SW 1271 (cell line): ENCODE measurements around the gene E2F1.

Experiments
- DNase-seq, 2 experiments: peaks; one replicate each; lab custom pipeline; 2025; lab: John Stamatoyannopoulos, UW

E2F1 gene

DNA sequence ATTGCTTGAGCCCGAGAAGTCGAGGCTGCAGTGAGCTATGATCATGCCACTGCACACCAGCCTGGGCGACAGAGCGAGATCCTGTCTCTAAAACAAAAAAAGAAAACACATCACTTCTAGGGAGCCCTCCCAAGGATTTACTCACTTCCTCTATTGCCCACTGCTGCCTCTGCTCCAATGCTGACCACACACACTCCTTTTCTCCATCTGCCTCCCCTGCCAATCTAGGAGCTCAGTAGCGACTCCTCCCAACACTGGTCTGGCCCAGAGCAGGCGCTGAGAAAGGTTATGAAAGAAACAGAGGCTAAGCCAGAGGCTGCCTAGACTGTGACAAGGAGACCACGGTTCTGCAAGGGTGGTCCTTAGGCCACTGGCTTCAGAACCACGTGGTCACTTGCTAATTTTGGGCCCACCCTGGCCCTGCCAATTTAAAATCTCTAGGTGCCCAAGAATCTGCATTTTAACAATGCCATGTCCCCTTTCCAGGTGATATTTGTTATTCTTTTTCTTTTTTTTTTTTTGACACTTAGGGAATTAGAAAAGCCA, 1.3 kb upstream of the E2F1 start:
- DNase-seq: no peak

DNA sequence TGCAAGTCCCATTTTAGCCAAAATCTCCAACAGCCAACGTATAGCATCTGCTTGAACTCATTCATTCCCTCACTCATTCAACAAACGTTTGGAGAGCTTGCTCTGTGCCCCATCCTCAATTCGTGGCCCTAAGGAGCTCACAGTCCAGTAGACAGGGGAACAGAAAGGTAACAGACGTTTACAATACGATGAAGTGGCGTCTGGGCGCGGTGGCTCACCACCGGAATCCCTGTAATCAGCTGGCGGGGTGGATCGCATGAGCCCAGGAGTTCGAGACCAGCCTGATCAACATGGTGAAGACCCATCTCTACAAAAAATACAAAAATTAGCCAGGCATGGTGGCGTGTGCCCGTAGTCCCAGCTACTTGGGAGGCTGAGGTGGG, 790 bp upstream of the E2F1 start:
- no peak for DNase-seq

DNA sequence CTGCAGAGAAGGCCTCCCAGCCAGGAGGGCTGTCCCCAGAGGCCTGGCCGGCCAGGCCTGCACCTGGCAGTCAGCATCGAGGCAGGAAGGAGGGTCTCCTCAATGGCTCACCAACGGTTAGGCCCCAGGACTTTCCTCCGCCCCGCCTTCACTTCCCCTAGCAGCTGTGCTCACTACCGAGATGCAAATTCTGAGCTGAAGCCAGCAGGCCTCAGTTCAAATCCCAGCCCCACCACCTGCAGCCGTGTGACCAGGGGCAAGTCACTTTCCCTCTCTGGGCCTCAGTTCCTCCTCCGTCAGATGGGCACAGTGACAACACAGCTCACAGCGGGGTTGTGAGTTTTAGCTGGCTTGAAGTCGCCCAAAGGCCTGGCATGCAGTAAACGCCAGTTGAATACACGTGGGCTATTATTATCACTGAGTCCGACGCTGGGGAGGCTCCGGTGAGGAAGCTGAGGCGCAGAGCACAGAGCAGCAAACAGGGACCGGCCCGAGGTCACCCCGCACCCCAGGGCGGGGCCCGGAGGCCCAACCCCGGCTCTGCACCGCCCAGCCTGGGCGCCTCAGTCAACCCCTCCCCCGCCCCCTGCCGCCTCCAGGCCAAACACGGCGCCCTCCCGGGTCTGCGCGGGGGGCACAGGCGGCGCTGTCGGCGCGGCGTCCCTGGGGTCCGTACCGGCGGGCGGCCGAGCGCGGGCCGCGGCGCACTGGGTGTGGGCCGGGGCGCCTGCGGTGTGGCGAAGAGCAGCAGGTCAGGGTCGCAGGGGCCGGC, 671 bp downstream of the E2F1 start:
- DNase-seq: peak; percentile 61 to 67

DNA sequence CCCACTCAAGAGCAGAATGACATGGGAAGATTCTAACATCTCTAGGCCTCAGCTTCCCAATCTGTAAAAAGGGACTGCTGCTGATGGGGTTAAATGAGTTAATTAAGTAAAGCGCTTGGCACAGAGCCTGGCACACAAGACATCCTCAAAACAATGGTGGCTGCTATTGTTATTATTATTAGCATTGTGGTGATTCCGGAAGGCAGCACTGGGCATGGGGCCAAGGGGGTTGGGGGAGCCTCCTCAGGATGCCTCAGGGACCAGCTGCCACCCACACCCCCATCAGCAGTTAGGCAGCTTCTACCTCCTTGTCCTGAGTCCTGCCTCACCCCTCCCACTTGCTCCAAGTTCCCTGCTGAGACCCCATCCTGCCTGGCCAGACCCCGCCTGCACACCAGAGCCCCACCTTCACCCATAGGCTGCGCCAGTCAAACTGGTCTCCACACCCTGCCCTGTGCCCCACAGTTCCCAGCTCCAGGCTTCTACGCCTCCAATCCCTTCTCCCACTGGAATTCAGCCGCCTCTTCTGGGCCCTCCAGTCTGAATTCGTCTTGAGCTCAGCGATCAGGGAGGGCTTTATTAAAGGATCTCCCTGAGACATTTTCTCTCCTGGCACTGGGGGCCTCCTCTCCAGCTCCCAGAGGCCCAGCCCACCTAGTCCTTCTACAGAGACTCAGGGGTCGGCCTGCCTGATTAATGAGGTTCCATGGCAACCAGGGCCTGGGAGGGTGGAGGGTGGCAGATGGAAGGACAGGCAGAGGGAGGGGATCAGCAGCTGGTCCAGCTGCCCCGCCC, 1.5 kb downstream of the E2F1 start:
- DNase-seq: no peak

DNA sequence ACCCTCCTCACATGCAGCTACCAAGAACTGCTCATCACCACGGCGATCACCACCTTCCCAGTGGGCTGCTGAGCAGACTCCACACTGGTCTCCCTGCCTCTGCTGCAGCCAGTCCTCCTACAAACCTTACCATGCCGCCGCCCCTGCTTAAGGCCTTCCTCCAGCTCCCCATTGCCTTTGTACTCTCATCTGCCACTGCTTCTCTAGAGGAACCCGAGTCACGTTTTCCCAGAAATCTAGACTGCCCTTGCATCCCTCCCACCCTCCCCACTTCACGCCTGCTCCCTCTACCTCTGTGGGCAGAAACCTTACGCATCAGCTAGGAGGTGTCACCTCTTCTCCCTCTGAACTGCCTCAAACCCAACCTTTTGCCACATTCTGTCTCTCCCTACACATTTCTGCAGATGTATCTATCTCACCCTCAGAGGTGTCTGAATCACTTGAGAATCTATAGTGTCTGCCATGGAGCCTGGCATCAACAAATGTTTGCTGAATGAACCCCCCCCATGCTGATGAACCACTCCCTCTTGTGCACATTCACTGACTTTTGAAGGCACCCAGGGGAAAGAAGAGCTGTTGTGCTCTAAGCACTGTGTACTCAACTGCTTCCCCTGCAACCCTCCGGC, 4.3 kb downstream of the E2F1 start:
- DNase-seq: no peak

DNA sequence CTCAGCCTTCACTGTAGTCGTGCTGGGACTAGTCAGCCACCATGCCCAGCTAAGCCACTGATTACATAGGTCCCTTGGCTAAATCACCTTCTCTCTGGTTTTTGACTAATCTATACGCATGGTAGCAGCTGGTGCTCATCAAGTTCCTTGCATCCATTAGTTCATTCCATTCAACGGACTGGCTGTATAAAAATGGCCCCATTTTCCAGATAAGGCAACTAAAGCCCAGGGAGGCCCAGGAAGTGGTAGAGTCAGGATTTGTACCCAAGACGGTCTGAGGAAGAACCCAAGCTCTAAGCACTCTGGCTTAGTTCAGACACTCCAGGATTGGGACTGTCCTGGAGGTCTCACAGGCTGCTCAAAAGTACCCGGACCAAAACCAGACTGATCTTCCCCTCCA, 4.9 kb downstream of the E2F1 start:
- no peak for DNase-seq

DNA sequence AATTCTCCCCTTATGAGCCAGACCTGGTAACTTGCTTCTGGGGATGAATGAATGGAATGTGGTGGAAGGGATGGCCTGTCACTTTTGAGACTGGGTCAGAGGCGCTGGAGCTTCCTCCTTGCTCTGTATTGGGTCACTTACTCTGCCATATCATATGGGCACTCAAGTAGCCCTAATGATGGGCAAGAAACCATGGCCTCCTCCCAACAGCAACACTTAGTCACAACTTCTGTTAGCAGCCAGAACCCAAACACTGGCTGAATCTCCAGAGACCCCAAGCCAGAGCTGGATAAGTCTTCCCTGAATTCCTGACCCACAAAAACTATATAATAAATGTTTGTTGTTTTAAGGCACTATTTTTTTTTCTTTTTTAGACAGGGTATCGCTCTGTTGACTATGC, 5.5 kb downstream of the E2F1 start:
- DNase-seq: no peak

DNA sequence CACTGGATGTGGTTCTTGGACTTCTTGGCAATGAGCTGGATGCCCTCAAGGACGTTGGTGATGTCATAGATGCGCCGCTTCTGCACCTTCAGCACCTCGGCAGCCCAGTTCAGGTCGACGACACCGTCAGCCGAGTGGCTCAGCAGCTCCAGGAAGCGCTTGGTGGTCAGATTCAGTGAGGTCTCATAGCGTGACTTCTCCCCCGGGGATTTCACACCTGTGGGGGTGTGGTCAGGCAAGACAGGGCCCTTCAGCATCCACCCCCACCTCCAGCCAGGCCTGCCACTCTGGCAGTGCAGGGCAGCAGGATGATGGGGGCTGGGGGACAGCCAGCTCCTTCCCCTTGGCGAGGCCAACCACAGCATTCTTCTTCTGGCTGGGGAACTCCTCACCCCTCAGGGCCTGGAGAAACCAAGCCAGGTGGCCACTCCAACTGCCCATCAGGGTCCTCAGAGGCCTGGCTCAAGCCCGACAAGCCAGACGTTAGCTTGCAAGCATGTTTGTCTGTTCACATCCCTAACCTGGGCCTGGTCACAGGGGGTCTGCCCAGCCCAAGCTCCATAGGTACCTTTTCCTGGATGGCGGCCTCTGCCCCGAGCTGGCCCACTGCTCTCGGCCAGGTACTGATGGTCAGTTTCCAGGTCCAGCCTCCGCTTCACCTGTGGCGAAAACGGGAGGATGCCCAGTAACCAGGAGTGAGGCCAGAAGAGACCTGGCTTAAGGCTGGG, 6.3 kb downstream of the E2F1 start:
- DNase-seq: no peak

DNA sequence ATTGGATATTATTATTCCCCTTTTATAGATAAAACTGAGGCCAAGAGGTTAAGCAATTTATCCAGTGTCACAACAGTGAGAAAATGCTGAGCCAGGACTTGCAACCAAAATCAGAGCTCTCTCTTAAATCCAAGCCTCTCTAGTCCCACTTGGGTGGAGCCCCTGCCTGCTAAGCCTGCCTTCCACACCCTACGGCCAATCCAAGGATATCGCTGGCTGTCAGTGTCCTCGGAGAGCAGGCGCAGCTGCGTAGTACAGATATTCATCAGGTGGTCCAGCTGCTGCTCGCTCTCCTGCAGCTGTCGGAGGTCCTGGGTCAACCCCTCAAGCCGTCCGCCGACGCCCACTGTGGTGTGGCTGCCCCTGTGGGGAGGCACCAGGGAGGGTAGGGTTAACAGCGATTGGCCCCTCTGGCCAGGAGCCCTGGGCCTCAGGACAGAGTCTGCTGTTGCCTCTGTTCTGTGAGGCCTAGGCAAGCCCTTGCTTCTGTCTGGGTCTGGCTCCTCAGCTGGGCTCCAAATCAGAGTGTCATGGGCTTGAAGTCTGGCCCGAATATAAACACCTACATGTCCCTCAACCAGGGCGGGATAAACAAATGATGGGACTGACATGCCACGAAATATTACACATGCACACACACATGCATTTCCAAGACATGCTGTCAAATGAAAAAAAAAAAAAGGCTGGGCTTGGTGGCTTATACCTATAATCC, 8.0 kb downstream of the E2F1 start:
- no peak for DNase-seq

DNA sequence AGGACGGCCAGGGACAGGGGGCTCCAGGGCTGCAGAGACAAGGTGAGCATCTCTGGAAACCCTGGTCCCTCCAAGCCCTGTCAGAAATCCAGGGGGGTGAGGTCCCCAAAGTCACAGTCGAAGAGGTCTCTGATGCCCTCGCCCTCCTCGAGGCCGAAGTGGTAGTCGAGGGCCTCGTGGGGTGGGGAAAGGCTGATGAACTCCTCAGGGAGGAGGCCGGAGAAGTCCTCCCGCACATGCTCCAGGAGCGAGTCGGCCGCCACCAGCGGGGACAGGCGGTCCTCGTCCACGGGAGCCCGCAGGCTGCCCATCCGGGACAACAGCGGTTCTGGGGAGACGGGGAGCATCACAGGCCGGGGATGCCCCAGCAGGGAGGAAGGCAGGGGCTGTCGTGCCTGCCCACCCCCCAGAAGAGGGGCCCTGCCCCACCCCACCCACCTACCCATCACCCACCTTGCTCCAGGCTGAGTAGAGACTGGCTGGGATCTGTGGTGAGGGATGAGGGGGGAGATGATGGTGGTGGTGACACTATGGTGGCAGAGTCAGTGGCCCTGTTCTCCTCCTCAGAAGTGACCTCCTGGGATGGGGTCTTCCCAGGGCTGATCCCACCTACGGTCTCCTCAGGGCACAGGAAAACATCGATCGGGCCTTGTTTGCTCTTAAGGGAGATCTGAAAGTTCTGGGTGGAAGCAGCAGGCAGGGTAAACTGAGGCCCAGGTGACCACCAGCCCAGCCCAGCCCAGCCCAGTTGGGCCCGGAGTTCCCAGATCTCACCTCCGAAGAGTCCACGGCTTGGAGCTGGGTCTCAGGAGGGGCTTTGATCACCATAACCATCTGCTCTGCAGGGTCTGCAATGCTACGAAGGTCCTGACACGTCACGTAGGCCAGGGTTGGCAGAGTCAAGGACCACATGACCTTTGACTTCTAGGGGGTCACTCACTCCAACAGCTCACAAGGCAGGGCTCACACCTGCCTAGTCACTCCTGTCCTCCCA, 9.2 kb downstream of the E2F1 start:
- DNase-seq: no peak

DNA sequence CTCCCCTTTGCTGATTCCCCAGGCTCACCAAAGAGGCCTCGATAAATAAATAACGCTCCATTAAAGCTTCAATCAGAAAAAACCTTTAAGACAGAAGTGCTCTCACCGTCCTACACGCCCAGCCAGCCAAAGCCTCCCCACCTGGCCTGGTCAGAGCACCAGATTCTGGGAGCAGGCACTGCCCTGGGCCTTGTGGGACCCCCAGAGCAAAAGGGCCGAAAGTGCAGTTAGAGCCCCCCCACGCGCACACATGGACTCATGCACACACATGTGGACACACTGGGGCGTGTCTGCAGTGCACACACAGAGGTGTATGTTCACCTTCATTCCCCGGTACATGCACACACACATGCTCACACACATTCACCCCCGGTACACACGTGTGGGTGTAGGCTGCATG, 10.1 kb downstream of the E2F1 start:
- DNase-seq: no peak

DNA sequence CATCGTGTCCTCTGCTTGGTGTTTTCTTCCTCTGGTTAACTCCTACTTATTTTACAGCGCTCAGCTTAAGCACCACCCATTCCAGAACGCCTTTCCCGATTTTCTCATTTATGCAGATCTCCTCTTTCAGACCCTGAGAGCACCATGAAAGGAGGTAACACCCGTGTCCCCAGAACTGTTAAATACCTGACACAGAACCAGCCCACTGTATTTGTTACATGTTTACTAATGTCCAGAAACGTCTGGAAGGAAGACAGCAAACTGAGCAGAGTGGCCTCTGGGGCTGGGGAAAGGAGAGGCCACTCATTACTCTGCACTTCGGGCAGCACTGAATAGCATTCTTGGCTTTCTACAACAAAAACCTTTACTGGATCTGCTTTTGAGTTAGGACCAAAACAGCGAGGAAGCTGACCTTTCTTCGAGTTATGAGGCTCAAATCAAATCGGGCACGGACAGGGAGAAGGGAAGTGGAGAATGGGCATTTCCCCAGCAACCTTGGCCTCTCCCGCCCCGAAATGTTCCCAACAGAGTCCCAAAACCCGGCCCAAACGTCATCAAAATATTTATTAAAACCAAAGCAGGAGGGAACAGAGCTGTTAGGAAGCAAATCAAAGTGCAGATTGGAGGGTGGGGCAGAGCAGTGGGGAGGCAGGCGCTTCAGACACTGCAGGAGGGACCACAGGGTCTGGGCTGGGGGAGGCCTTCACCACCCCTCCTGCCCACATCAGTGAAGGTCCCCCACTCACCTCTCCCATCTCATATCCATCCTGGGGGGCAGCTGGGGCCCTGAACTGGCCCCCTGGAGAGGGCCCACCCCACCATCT, 10.8 kb downstream of the E2F1 start:
- DNase-seq: no peak

DNA sequence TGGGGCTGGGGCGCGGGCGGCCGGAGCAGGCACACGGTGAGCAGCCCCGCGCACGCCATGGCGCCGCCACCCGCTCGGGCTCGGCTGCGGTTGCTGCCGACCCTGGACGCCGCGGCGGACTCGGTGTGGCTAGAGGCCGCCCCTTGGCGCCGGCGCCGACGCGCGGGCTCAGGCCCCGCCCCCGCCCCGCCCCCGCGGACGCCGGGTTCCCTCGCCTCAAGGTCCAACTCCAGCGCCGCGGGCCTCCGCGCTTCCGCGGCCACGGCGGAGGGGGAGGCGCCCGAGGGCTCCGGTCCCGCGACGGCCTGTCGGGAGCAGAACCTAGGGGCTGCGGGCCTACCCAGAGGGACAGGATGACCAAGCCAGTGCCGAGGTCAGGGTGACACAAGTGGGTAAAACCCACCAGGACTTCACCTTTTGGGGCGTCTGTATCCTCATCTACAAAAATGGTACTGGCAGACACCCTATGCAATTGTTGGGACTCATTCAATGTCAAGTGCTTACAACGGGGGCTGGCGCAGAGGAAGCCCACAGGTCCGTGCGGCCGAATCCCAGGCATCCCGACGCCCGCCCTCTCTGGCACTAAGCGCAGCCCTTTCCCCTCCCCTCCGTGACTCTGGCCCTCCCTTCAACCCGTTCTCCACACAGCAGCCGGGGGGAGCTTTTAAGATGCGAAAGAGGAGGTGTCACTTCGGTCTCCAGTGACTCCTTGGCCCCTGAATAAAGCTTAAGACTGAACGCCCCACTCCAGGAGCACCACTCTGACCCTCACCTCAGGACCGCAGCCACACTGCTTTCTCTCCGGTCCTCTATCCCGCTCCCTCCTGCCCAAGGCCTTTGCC, 11.7 kb downstream of the E2F1 start, which contains the start of gene NECAB3:
Gene NECAB3 (minus strand): TSS at position 135 of the 842 bp plus-strand sequence. CDS start 76 bp downstream, at position 59.
- DNase-seq: peak; percentile 81 to 88

DNA sequence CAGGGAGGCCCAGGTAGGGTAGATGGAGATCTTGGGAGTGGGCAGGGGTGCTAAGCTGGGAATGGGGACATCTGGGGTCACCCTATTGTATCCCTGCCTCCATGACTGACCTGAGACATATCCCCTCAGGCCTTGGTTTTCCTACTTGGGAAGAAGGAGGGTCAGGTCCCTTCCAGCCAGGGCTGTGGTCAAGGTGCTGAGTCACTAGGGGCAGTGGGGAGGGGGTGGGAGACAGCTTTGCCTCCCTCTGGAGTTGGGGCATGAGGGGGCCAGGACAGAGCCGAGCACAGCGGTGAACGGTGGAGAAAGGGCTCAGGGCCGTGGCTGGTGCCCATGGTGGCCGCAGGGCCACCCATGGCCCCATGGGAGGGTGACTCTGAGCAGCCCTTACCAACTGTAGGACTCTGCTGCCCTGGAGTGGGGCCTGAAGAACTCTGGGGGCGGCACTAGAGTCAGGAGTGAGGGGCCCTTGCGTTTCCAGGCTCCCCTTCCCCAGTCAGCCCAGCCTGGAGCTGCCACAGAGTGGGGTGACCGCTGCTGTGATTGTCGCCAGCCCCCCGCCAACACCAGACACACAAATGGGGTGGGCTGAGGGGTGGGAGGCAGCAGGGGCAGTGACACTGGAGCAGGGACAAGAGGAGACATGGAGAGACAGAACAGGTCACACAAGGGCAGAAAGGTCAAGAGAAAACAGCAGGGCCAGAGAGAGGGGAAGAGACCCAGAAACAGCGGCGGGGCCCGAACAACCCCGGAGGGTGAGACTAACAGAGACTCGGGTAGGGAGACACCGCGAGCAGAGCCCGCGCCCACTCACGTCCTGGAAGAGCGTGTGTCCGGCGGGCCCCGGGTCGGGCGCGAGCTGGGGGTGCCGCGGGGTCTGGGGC, 12.5 kb downstream of the E2F1 start:
- peak in 1 of 2 experiments; percentile 81 for DNase-seq

DNA sequence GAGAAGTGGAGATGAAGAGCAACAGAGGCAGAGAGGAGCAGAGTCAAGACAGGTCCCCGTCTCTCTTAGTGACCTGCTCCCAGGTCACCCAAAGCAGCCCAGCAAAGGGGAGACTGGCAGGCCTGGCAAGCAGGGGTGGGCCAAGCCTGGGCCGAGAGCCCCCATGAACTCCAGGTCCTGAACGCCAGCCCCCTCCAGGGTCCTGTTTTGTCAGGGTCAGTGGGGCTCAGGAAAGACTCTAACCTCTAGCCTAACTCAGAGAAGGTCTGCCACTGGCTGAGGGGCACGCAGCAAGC, 13.1 kb downstream of the E2F1 start:
- DNase-seq: no peak

DNA sequence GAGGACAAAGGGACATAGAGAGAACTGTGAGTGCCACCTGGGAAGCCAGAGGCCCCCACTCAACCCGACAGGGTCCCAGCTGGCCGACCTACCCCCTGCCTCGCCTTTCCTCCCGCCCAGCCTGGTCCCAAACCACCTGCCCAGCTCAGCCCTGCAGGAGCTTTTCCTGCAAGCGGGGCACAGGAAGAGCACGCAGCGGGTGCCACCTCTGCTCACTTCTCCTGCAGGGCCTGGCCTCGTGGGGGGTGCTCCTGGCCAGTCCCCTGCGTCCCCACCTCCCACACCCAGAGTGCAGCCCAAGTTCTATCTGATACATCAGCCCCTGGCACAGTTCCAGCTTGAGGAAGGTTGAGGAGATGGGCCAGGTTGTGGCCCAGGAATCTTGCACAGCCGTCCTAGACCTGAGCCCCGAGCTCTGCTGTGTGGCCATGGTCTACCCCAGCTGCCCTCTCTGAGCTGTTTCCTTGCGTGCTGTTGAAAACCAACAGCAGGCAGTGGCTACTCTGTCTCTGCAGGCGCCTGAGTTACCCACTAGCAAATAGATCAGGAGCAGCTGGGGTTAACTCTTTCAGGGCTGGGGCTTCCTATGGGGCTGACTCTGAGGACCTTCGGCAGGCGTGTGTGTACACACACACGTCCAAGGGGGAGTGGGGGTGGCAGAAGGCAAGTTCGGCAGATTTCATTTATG, 13.6 kb downstream of the E2F1 start:
- DNase-seq: no peak
